Erythroblast (primary cell): ENCODE results near the gene ADARB2.

Experiments
- DNase-seq, 2 experiments: peaks; one replicate each; lab custom pipeline; 2025; lab: John Stamatoyannopoulos, UW
- GATA1 ChIP-seq: IDR thresholded peaks from 2 replicates; pipeline ENCODE4 v1.6.1; 2011; ENCODE audit warnings: low read depth, mild to moderate bottlenecking, control low read depth, low read length, moderate library complexity
- POLR2A ChIP-seq: IDR thresholded peaks from 2 replicates; pipeline ENCODE4 v1.6.1; 2011; ENCODE audit warnings: mild to moderate bottlenecking, low read length

The ADARB2 gene

GRCh38 chr10:1396297-1396635 lies 341.1 kb downstream of the ADARB2 start:
- DNase-seq: no peak
- TF ChIP-seq GATA1 (no peak), POLR2A (no peak)

DNA sequence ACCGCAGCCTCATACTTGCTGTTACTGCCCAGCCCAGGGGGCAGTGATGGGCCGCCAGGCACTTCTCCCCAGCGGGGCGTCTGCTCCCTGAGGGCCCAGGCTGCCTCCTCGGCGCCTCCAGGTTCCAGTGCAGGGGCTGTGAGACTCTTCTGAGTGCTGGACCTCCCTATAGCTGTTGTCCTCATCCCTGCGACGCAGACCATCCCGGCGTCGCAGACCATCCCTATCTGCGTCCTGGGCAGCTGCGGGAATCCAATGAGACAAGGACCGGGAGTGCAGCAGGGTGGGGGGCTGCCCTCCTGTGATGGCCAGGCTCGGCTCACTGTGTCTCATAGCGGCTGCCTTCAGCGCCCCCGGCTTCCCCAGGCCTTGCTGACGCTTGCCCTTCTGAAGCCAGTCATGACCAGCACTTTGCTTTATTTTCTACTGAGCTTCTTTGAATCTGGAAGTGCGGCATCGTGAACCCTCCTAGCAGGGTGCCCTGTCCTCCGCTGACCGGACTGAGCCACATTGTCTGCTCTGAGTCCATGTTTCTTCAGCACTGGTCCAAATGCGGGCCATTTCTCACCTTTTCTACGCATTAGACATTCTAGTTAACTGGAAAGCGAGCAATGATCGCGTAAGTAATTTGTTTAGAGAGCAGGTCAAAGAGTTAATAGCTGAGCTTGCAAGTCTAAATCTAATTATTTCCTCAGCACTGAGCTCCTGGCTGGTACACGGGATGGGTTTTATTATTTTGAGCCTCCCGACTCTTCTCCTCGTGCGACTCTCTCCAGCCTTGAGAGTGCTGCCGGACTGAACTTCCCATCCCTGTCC lies 341.6 kb downstream of the ADARB2 start:
- DNase-seq: no peak
- TF ChIP-seq POLR2A: no peak
- no peak for TF ChIP-seq GATA1

- TF ChIP-seq POLR2A (no peak), GATA1 (no peak)
- DNase-seq: no peak
Measured at GRCh38 chr10:1395025-1395480, 342.3 kb downstream of the ADARB2 start.

- no peak for DNase-seq
- no peak for TF ChIP-seq GATA1
- no peak for TF ChIP-seq POLR2A
Measured at GRCh38 chr10:1394155-1394912, 343.0 kb downstream of the ADARB2 start.

- DNase-seq: no peak
- no peak for TF ChIP-seq GATA1
- TF ChIP-seq POLR2A: no peak
Measured at GRCh38 chr10:1393481-1393880, 343.8 kb downstream of the ADARB2 start.

DNA sequence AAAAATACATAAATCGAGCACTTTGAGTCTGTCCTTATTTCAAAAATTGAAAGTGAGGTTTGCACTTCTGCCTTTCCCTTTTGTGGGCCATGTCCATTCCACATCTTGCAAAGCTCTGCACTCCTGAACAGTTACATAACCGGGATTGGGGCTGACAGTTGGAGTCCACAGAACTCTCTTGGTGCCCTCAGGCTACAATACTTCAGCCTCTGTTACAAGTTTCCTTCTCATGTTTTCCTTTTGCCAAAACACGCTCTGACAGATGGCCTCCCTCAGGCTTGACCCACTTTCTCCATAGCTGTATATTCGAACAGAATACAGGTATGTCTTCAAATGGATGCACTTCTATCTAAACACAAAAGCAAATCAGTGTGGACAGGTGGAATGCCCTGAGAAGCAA lies 345.2 kb downstream of the ADARB2 start:
- DNase-seq: no peak
- no peak for TF ChIP-seq GATA1
- no peak for TF ChIP-seq POLR2A

DNA sequence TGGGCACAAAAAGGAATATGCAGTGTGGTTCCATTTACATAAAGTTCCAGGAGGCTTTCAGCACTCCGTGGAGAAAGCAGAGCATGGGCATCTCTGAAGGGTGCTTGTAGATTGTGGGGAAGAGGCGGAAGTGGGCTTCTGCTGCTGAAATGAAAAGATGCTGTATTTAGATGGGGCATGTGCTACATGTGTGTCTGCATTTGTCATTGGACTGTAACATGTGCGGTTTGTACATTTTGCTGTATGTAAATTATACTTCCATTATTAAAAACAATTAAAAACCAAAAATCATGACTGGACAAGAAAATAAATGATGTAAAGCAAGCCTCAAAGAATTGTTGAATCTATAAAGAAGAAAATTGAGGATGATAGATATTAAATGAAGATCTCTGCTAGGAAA lies 347.1 kb downstream of the ADARB2 start:
- DNase-seq: no peak

DNA sequence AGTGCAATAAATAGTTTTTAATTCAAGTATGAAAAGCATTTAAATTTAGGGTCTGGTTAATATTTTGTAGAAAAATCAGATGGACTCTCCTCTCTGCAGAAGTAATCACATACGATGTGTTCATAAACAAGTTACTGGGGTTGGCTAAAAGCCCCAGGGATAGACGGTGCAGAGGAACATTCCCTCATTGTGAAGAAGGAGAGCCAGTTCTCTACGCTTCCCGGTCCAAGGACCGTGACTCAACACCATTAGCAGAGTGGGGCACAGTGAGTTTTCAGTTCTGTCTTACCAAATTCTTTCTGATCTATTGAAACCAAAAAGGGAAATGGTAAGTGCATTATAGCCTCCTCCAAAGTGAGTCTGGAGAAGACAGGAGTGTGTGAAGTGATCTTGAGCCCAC lies 353.3 kb downstream of the ADARB2 start:
- no peak for DNase-seq
- no peak for TF ChIP-seq GATA1
- TF ChIP-seq POLR2A: no peak

More for the DNA sequence above, 347.1 kb downstream of the ADARB2 start:
- no peak for TF ChIP-seq POLR2A
- TF ChIP-seq GATA1: no peak

GRCh38 chr10:1382711-1383110 lies 354.6 kb downstream of the ADARB2 start:
- TF ChIP-seq POLR2A: no peak
- no peak for TF ChIP-seq GATA1
- DNase-seq: no peak

DNA sequence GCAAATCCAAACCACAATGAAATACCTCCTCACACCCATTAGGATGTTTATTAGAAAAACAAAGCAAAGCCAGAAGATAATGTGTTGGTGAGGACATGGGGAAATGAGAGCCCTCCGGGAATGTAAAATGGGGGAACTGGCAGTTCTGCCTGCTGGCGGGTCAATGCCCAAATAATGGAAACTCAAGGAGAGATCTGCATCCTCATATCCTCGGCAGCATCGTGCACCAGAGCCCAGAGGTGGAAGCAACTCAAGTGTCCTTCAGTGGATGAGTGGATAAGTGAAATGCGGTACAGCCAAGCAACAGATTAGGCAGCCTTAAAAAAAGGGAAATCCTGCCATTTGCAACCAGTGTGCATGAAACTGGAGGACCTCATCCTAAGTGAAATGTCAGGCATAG lies 356.0 kb downstream of the ADARB2 start:
- no peak for DNase-seq
- no peak for TF ChIP-seq POLR2A
- TF ChIP-seq GATA1: no peak

- no peak for DNase-seq
- no peak for TF ChIP-seq GATA1
- no peak for TF ChIP-seq POLR2A
Measured at GRCh38 chr10:1380088-1380671, 357.1 kb downstream of the ADARB2 start.

- TF ChIP-seq GATA1 (no peak), POLR2A (no peak)
- no peak for DNase-seq
Measured at GRCh38 chr10:1379601-1380000, 357.7 kb downstream of the ADARB2 start.

GRCh38 chr10:1378473-1378872 lies 358.9 kb downstream of the ADARB2 start:
- TF ChIP-seq GATA1 (no peak), POLR2A (no peak)
- DNase-seq: no peak
